Measurements from ENCODE around the gene REC8. TPM values are rescaled to one million over a fixed set of nuclear protein-coding genes. Genes with fewer than 3 reads are reported as not detected.

REC8 gene
- total and polyA plus RNA-seq, 2 of the 13 experiments (the other 11 are each of a cell fraction or from before 2014, with no cell fraction given): 3.4 to 14.7 TPM

DNA sequence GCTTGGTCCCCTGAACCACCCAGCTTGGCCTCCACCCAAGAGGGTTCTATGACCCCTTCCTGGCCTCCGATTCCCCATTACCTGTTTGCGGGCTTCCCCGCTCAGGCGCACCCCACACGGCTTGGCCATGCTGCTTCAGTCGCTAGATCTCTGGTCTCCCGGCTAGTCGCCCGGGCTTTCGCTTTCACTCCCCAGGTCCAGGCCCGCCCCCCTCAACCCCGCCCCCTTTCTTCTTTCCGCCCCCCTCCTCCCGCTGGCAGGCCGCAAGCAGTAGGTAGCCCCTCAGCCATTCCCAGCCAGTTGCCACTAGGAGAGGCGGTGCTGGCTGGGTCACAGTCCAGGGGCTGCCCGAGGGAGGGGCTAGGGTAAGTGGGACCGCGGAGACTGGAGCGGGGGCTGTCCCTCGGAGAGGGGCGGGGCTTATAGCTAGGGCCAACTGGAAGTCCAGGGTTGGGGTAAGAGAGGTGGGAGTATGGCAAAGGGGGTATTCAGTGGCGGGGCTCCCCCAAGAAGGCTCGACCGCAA lies 25.4 kb upstream of the REC8 start, which contains the start of gene PSME2 (continued):
- TF ChIP-seq, protein P1, sequence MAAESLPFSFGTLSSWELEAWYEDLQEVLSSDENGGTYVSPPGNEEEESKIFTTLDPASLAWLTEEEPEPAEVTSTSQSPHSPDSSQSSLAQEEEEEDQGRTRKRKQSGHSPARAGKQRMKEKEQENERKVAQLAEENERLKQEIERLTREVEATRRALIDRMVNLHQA (CRISPR knock-in tag; IDR thresholded peaks at IDR 0.05): no peak
- TF ChIP-seq, protein P2, sequence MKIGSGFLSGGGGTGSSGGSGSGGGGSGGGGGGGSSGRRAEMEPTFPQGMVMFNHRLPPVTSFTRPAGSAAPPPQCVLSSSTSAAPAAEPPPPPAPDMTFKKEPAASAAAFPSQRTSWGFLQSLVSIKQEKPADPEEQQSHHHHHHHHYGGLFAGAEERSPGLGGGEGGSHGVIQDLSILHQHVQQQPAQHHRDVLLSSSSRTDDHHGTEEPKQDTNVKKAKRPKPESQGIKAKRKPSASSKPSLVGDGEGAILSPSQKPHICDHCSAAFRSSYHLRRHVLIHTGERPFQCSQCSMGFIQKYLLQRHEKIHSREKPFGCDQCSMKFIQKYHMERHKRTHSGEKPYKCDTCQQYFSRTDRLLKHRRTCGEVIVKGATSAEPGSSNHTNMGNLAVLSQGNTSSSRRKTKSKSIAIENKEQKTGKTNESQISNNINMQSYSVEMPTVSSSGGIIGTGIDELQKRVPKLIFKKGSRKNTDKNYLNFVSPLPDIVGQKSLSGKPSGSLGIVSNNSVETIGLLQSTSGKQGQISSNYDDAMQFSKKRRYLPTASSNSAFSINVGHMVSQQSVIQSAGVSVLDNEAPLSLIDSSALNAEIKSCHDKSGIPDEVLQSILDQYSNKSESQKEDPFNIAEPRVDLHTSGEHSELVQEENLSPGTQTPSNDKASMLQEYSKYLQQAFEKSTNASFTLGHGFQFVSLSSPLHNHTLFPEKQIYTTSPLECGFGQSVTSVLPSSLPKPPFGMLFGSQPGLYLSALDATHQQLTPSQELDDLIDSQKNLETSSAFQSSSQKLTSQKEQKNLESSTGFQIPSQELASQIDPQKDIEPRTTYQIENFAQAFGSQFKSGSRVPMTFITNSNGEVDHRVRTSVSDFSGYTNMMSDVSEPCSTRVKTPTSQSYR (CRISPR knock-in tag; IDR thresholded peaks at IDR 0.05; ENCODE audit: borderline replicate concordance): peak; percentile 48; the same call in 1 of the 2 replicates
- TF ChIP-seq, protein P3, sequence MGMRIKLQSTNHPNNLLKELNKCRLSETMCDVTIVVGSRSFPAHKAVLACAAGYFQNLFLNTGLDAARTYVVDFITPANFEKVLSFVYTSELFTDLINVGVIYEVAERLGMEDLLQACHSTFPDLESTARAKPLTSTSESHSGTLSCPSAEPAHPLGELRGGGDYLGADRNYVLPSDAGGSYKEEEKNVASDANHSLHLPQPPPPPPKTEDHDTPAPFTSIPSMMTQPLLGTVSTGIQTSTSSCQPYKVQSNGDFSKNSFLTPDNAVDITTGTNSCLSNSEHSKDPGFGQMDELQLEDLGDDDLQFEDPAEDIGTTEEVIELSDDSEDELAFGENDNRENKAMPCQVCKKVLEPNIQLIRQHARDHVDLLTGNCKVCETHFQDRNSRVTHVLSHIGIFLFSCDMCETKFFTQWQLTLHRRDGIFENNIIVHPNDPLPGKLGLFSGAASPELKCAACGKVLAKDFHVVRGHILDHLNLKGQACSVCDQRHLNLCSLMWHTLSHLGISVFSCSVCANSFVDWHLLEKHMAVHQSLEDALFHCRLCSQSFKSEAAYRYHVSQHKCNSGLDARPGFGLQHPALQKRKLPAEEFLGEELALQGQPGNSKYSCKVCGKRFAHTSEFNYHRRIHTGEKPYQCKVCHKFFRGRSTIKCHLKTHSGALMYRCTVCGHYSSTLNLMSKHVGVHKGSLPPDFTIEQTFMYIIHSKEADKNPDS (CRISPR knock-in tag; IDR thresholded peaks at IDR 0.05): no peak
- TF ChIP-seq TAF1 (CRISPR knock-in tag; IDR thresholded peaks at IDR 0.05) (peak; percentile 77; the same call in 1 of the 2 replicates), PLRG1 (conservative IDR thresholded peaks at IDR 0.05) (no peak), HNF4G (IDR thresholded peaks at IDR 0.05; ENCODE audit: borderline replicate concordance, low read depth, low read length) (peak; percentile 72; the same call in 1 of the 2 replicates), HNF4G (CRISPR knock-in tag; IDR thresholded peaks at IDR 0.05; ENCODE audit: borderline replicate concordance, low read depth) (peak; percentile 67; the same call in 1 of the 2 replicates), MXI1 (IDR thresholded peaks at IDR 0.05; ENCODE audit: borderline replicate concordance, low read depth, low read length) (peak; percentile 97; the same call in 2 of the 3 replicates), CREM (IDR thresholded peaks at IDR 0.05) (no peak; the same call in 1 of the 2 replicates), CREM (CRISPR knock-in tag; IDR thresholded peaks at IDR 0.05) (0 out of 2 replicates have a peak, but pooled peaks have one; percentile 34), GATA4 (IDR thresholded peaks at IDR 0.05; ENCODE audit: borderline replicate concordance, low read depth) (peak; percentile 61; the same call in 1 of the 2 replicates), ZNF746 (CRISPR knock-in tag; IDR thresholded peaks at IDR 0.05) (no peak), KLF9 (CRISPR knock-in tag; IDR thresholded peaks at IDR 0.05; ENCODE audit: low read depth) (no peak), ZNF557 (CRISPR knock-in tag; IDR thresholded peaks at IDR 0.05) (no peak), RARG (CRISPR knock-in tag; IDR thresholded peaks at IDR 0.05; ENCODE audit: low read depth) (no peak), ZNF577 (CRISPR knock-in tag; IDR thresholded peaks at IDR 0.05; ENCODE audit: borderline replicate concordance, low read depth) (no peak)
- TF ChIP-seq, protein P4, sequence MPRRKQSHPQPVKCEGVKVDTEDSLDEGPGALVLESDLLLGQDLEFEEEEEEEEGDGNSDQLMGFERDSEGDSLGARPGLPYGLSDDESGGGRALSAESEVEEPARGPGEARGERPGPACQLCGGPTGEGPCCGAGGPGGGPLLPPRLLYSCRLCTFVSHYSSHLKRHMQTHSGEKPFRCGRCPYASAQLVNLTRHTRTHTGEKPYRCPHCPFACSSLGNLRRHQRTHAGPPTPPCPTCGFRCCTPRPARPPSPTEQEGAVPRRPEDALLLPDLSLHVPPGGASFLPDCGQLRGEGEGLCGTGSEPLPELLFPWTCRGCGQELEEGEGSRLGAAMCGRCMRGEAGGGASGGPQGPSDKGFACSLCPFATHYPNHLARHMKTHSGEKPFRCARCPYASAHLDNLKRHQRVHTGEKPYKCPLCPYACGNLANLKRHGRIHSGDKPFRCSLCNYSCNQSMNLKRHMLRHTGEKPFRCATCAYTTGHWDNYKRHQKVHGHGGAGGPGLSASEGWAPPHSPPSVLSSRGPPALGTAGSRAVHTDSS (CRISPR knock-in tag; conservative IDR thresholded peaks at IDR 0.05): no peak
- TF ChIP-seq, protein P5, sequence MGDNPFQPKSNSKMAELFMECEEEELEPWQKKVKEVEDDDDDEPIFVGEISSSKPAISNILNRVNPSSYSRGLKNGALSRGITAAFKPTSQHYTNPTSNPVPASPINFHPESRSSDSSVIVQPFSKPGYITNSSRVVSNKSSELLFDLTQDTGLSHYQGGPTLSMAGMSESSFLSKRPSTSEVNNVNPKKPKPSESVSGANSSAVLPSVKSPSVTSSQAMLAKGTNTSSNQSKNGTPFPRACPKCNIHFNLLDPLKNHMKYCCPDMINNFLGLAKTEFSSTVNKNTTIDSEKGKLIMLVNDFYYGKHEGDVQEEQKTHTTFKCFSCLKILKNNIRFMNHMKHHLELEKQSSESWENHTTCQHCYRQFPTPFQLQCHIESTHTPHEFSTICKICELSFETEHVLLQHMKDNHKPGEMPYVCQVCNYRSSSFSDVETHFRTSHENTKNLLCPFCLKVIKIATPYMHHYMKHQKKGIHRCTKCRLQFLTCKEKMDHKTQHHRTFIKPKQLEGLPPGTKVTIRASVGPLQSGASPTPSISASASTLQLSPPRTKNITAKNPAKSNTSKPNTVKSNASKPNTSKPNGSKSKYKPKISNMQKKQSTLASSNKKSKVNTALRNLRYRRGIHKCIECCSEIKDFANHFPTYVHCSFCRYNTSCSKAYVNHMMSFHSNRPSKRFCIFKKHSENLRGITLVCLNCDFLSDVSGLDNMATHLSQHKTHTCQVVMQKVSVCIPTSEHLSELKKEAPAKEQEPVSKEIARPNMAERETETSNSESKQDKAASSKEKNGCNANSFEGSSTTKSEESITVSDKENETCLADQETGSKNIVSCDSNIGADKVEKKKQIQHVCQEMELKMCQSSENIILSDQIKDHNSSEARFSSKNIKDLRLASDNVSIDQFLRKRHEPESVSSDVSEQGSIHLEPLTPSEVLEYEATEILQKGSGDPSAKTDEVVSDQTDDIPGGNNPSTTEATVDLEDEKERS (CRISPR knock-in tag; IDR thresholded peaks at IDR 0.05): peak; percentile 45; the same call in 1 of the 2 replicates
- TF ChIP-seq, protein P6, sequence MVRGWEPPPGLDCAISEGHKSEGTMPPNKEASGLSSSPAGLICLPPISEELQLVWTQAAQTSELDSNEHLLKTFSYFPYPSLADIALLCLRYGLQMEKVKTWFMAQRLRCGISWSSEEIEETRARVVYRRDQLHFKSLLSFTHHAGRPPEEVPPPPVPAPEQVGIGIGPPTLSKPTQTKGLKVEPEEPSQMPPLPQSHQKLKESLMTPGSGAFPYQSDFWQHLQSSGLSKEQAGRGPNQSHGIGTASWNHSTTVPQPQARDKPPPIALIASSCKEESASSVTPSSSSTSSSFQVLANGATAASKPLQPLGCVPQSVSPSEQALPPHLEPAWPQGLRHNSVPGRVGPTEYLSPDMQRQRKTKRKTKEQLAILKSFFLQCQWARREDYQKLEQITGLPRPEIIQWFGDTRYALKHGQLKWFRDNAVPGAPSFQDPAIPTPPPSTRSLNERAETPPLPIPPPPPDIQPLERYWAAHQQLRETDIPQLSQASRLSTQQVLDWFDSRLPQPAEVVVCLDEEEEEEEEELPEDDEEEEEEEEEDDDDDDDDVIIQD (CRISPR knock-in tag; IDR thresholded peaks at IDR 0.05; ENCODE audit: low read depth): peak; percentile 86

Measured in HepG2 (cell line).